Panc1 (cell line): ENCODE results near the gene PCDHA7. TPM values are rescaled to one million over a fixed set of nuclear protein-coding genes. Genes with fewer than 3 reads are reported as not detected.
A peak's percentile ranks its signal among the peaks of the same experiment; 100 is the strongest.

Experiments used
- ATAC-seq: fragments of 200-7000 bp; cut with Tn5 transposase; 2 replicates; pipeline ENCODE4 v1.9.1; 2020; ENCODE audit warnings: mild to moderate bottlenecking, moderate library complexity
- BruUV-seq: library from RNA; stranded (reverse); fragments of 400-500 nt; replicated peaks from 2 replicates; lab custom pipeline; 2021; lab: Mats Ljungman, UMichigan
- CTCF ChIA-PET: fragments of 300-600 bp; sonication (Branson Sonifier 250); formaldehyde crosslinking; loops from one replicate; lab custom pipeline; 2022; ENCODE audit warnings: antibody characterized with exemption; lab: Charles Lee
- POLR2A ChIA-PET: fragments of 300-600 bp; sonication (Branson Sonifier 250); formaldehyde crosslinking; loops from one replicate; lab custom pipeline; 2022; ENCODE audit warnings: antibody characterized with exemption; lab: Charles Lee
- DNase-seq: peaks from one replicate; pipeline ENCODE4 v3.0.0-alpha.2; 2010; ENCODE audit warnings: low read depth, low spot score
- H3K27ac ChIP-seq: 2 replicates; pipeline ENCODE4 v1.5.1; 2011; ENCODE audit warnings: mild to moderate bottlenecking, low read length, inconsistent platforms
- H3K27me3 ChIP-seq: fragments of 200-500 bp; sonication (Bioruptor generic); 2 replicates; pipeline ENCODE4 v1.6.0; 2014; ENCODE audit warnings: low read length, inconsistent platforms; ENCODE audit not compliant: control insufficient read depth, insufficient read depth
- H3K36me3 ChIP-seq: fragments of 200-500 bp; sonication (Bioruptor generic); 2 replicates; pipeline ENCODE4 v1.5.1; 2014; ENCODE audit warnings: inconsistent platforms, mild to moderate bottlenecking, low read length, moderate library complexity; ENCODE audit not compliant: control insufficient read depth, insufficient read depth
- H3K4me1 ChIP-seq: 2 replicates; pipeline ENCODE4 v1.5.1; 2011; ENCODE audit warnings: inconsistent platforms, mild to moderate bottlenecking, low read length, moderate library complexity; ENCODE audit not compliant: control insufficient read depth, insufficient read depth
- H3K4me3 ChIP-seq, 2 experiments: 2 replicates each; pipeline ENCODE4 v1.5.1; 2011 to 2012; ENCODE audit warnings: low read depth in 2 of 2, low read length in 2 of 2, mild to moderate bottlenecking in 2 of 2, inconsistent platforms in 1 of 2, moderate library complexity in 1 of 2
- H3K9me3 ChIP-seq: fragments of 200-500 bp; sonication (Bioruptor generic); 2 replicates; pipeline ENCODE4 v1.5.1; 2014; ENCODE audit warnings: low read depth, mild to moderate bottlenecking, inconsistent platforms, low read length, moderate library complexity; ENCODE audit not compliant: control insufficient read depth, insufficient read depth
- POLR2AphosphoS5 ChIP-seq: IDR thresholded peaks from 2 replicates; pipeline ENCODE4 v1.6.1; 2012; ENCODE audit warnings: mild to moderate bottlenecking, low read depth, low read length, moderate library complexity
- SIN3A ChIP-seq: IDR thresholded peaks from 2 replicates; pipeline ENCODE4 v1.6.1; 2012; ENCODE audit warnings: low read depth, mild to moderate bottlenecking, low read length, moderate library complexity, borderline replicate concordance; ENCODE audit not compliant: insufficient read depth
- TCF7L2 ChIP-seq: IDR thresholded peaks from 2 replicates; pipeline ENCODE4 v1.6.1; 2011; ENCODE audit warnings: mild to moderate bottlenecking, low read depth, low read length, inconsistent platforms
- in situ Hi-C: cut with HindIII; loops from 2 replicates; pipeline ENCODE4 v1.10.0; 2016; ENCODE audit warnings: low sequenced_read_pairs, low pct_unique_long_range_greater_than_20kb
- intact Hi-C: fragments of 100-400 bp; cut with micrococcal nuclease; formaldehyde crosslinking; loops from one replicate; pipeline ENCODE4 v1.10.0; 2022; ENCODE audit not compliant: unreplicated experiment
- total RNA-seq: library from RNA; stranded (reverse); gene quantifications from one replicate; pipeline ENCODE4 v1.2.1, GENCODE V29; 2021; ENCODE audit not compliant: unreplicated experiment
- TF ChIP-seq, protein P1 (sequence below): fragments of 450-650 bp; IDR thresholded peaks from 2 replicates; pipeline ENCODE4 v1.5.1; 2017; ENCODE audit warnings: mild to moderate bottlenecking
- TF ChIP-seq, protein P2 (sequence below), 2 experiments: IDR thresholded peaks; 2 replicates each; pipeline ENCODE4 v1.6.1; 2011 to 2012; ENCODE audit warnings: low read depth in 2 of 2, control low read depth in 1 of 2, low read length in 1 of 2, mild to moderate bottlenecking in 1 of 2, moderate library complexity in 1 of 2; ENCODE audit not compliant: insufficient read depth in 1 of 2

Gene PCDHA7
- total RNA-seq, 1 experiment from 2014 or later, result 0.15 TPM

DNA sequence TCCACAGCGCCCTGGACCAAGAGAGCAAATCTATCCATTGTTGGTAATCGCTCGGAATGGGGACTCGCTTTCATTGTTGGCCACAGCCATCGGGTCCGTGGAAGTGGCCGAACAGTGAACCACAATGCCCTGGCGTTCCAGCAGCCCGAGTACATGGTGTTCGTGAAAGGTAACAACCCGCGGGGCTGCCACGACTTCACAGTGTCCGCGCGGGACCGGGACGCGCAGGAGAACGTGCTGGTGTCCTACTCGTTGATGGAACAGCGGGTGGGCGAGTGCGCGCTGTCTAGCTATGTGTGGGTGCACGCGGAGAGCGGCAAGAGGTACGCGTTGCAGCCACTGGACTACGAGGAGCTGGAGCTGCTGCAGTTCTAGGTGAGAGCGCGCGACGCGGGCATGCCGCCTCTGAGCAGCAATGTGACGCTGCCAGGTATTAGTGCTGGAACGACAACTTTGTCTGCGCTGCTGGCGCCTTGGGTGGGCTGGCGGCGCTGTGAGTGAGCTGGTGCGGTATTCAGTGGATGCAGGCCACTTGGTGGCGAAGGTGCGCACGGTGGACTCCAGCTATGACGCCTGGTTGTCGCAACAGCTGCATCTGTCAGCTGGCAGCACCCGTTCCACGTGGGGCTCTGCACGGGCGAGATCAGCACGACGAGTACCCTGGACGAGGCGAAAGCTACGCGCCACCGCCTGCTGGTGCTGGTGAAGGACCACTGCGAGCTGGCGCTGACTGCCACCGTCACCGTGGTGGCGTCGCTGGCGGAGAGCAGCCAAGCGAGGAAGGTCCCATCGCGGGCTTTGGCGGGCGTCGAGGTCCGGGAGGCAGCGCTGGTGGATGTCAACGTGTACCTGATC, 28.6 kb downstream of the PCDHA7 start:
- no peaks in the 10 kb centered on the region for H3K36me3 ChIP-seq
- DNase-seq, result no peak
- ChIA-PET CTCF (interaction anchor here (1.4 kb wide), 1 partner anchor 21 kb away, joined by 3 read pairs; no protein-coding TSS in a partner anchor), POLR2A (no interaction called here)
- no peak overlapping the region for H3K27ac ChIP-seq
- intact Hi-C loops, result no loop called here
- no peaks in the 10 kb centered on the region for H3K4me1 ChIP-seq
- TF ChIP-seq SIN3A (no peak), TCF7L2 (no peak), POLR2AphosphoS5 (no peak)
- TF ChIP-seq, protein P1, sequence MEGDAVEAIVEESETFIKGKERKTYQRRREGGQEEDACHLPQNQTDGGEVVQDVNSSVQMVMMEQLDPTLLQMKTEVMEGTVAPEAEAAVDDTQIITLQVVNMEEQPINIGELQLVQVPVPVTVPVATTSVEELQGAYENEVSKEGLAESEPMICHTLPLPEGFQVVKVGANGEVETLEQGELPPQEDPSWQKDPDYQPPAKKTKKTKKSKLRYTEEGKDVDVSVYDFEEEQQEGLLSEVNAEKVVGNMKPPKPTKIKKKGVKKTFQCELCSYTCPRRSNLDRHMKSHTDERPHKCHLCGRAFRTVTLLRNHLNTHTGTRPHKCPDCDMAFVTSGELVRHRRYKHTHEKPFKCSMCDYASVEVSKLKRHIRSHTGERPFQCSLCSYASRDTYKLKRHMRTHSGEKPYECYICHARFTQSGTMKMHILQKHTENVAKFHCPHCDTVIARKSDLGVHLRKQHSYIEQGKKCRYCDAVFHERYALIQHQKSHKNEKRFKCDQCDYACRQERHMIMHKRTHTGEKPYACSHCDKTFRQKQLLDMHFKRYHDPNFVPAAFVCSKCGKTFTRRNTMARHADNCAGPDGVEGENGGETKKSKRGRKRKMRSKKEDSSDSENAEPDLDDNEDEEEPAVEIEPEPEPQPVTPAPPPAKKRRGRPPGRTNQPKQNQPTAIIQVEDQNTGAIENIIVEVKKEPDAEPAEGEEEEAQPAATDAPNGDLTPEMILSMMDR, result no peak
- TF ChIP-seq, protein P2, sequence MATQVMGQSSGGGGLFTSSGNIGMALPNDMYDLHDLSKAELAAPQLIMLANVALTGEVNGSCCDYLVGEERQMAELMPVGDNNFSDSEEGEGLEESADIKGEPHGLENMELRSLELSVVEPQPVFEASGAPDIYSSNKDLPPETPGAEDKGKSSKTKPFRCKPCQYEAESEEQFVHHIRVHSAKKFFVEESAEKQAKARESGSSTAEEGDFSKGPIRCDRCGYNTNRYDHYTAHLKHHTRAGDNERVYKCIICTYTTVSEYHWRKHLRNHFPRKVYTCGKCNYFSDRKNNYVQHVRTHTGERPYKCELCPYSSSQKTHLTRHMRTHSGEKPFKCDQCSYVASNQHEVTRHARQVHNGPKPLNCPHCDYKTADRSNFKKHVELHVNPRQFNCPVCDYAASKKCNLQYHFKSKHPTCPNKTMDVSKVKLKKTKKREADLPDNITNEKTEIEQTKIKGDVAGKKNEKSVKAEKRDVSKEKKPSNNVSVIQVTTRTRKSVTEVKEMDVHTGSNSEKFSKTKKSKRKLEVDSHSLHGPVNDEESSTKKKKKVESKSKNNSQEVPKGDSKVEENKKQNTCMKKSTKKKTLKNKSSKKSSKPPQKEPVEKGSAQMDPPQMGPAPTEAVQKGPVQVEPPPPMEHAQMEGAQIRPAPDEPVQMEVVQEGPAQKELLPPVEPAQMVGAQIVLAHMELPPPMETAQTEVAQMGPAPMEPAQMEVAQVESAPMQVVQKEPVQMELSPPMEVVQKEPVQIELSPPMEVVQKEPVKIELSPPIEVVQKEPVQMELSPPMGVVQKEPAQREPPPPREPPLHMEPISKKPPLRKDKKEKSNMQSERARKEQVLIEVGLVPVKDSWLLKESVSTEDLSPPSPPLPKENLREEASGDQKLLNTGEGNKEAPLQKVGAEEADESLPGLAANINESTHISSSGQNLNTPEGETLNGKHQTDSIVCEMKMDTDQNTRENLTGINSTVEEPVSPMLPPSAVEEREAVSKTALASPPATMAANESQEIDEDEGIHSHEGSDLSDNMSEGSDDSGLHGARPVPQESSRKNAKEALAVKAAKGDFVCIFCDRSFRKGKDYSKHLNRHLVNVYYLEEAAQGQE (IDR thresholded peaks at IDR 0.05; ENCODE audit: insufficient read depth in 1 of 2, low read depth in 2 of 2, low read length in 1 of 2), result no peak
- in situ Hi-C loops, result no loop called here
- no peak for ATAC-seq
- no peak overlapping the region for H3K4me3 ChIP-seq
- no TSS peak for BruUV-seq
- H3K9me3 ChIP-seq, result no peaks in the 10 kb centered on the region
- no peaks in the 10 kb centered on the region for H3K27me3 ChIP-seq

DNA sequence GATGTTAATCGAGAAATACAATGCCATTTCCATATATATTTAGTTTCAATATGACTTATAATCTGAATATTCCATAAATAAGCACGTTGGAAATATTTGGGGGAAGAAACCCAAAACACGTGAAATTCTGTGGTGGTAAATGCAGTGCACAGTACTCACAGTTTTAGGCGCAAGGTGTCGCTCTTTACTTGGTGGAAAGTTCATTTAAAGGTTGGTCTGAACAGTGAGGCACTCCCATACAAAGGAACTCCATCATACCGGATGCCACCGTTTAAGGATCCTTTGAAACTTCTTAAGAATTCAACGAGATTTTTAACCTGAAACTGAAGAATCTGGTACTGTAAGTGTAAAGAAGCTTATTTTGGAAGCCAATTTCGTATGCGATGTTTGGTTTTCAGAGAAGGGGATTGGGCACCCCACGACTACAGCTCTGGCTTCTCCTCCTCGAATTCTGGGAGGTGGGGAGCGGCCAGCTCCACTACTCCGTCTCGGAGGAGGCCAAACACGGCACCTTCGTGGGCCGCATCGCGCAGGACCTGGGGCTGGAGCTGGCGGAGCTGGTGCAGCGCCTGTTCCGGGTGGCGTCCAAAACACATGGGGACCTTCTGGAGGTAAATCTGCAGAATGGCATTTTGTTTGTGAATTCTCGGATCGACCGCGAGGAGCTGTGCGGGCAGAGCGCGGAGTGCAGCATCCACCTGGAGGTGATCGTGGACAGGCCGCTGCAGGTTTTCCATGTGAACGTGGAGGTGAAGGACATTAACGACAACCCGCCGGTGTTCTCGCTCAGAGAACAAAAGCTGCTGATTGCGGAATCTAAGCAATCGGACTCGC, 34.9 kb downstream of the PCDHA7 start, which contains the start of gene PCDHA11:
PCDHA11 (plus strand) TSS at position 237 of the 834 bp plus-strand sequence; CDS start at position 384, 147 bp downstream.
- H3K27ac ChIP-seq, result no peak within 1 kb of the TSS
- intact Hi-C loops, result no loop called here
- no peak for ATAC-seq
- no peak for TF ChIP-seq TCF7L2
- TF ChIP-seq, protein P1, result peak; percentile 33
- H3K36me3 ChIP-seq, result no peaks in the 10 kb centered on the region
- no peaks in the 10 kb centered on the region for H3K27me3 ChIP-seq
- no peaks in the 10 kb centered on the region for H3K9me3 ChIP-seq
- no peak within 1 kb of the TSS for H3K4me3 ChIP-seq
- POLR2A ChIA-PET, result interaction anchor here (0.6 to 0.7 kb wide), 2 partner anchors 10 to 182 kb away, joined by 3 to 4 read pairs; partner anchors contain the start of gene PCDHB1
- BruUV-seq, result no TSS peak
- no peaks in the 10 kb centered on the region for H3K4me1 ChIP-seq
- DNase-seq, result no peak
- in situ Hi-C loops, result no loop called here
- CTCF ChIA-PET, result interaction anchor here (1.0 kb wide), 1 partner anchor 171 kb away, joined by 4 read pairs; no protein-coding TSS in a partner anchor
